DND-41 (cell line): ENCODE data around the gene STAP2.

Experiments
- ATAC-seq: fragments of 200-7000 bp; cut with Tn5 transposase; 3 replicates; pipeline ENCODE4 v1.9.1; 2021; ENCODE audit warnings: low read depth; ENCODE audit not compliant: insufficient read depth
- DNase-seq: peaks from one replicate; pipeline ENCODE4 v3.0.0-alpha.2; 2020
- H2AFZ ChIP-seq: 2 replicates; pipeline ENCODE4 v1.6.0; 2012; ENCODE audit warnings: low read depth, low read length
- H3K27ac ChIP-seq: 2 replicates; pipeline ENCODE4 v1.5.1; 2012; ENCODE audit warnings: low read length, inconsistent platforms
- H3K27me3 ChIP-seq: fragments of 200-600 bp; sonication (generic); 2 replicates; pipeline ENCODE4 v1.6.0; 2012; ENCODE audit warnings: low read length, mild to moderate bottlenecking, inconsistent platforms; ENCODE audit not compliant: insufficient read depth, poor library complexity
- H3K36me3 ChIP-seq: 2 replicates; pipeline ENCODE4 v1.5.1; 2012; ENCODE audit warnings: low read length, inconsistent platforms; ENCODE audit not compliant: insufficient read depth
- H3K4me1 ChIP-seq: 2 replicates; pipeline ENCODE4 v1.5.1; 2012; ENCODE audit warnings: mild to moderate bottlenecking, low read length; ENCODE audit not compliant: insufficient read depth
- H3K4me2 ChIP-seq: 2 replicates; pipeline ENCODE4 v1.6.0; 2012; ENCODE audit warnings: mild to moderate bottlenecking, moderate library complexity, low read length, inconsistent platforms; ENCODE audit not compliant: insufficient read depth
- H3K4me3 ChIP-seq, 2 experiments: fragments of 200-600 bp in 1 of 2; shearing (Covaris generic) in 1 of 2; 2 replicates each; pipeline ENCODE4 v1.5.1; 2012 to 2016; ENCODE audit warnings: inconsistent platforms in 2 of 2, low read length in 2 of 2, mild to moderate bottlenecking in 2 of 2, low read depth in 1 of 2, moderate library complexity in 1 of 2
- H3K79me2 ChIP-seq: 2 replicates; pipeline ENCODE4 v1.6.0; 2012; ENCODE audit warnings: low read length, inconsistent platforms; ENCODE audit not compliant: insufficient read depth
- H3K9ac ChIP-seq: 2 replicates; pipeline ENCODE4 v1.6.0; 2012; ENCODE audit warnings: low read depth, mild to moderate bottlenecking, inconsistent platforms, low read length, moderate library complexity
- H3K9me3 ChIP-seq: 2 replicates; pipeline ENCODE4 v1.5.1; 2012; ENCODE audit warnings: low read length, moderate library complexity, mild to moderate bottlenecking, inconsistent platforms; ENCODE audit not compliant: insufficient read depth, severe bottlenecking
- H4K20me1 ChIP-seq: 2 replicates; pipeline ENCODE4 v1.6.0; 2012; ENCODE audit warnings: low read length; ENCODE audit not compliant: insufficient read depth
- CTCF ChIP-seq: IDR thresholded peaks from 2 replicates; pipeline ENCODE4 v1.5.1; 2012; ENCODE audit warnings: borderline replicate concordance, low read length, moderate library complexity, mild to moderate bottlenecking; ENCODE audit not compliant: poor library complexity, severe bottlenecking; ENCODE audit errors: extremely low read depth
- EZH2 ChIP-seq: IDR thresholded peaks from 3 replicates; pipeline ENCODE4 v1.6.1; 2012; ENCODE audit warnings: borderline replicate concordance, low read depth, mild to moderate bottlenecking, moderate library complexity, low read length, inconsistent platforms; ENCODE audit not compliant: severe bottlenecking

STAP2 gene

GRCh38 chr19:4361152-4362046 lies 22.8 kb upstream of the STAP2 start:
- Histone ChIP-seq H3K4me3 (no peak overlapping the region), H4K20me1 (peaks cover 29% of the 10 kb centered on the region), H3K36me3 (peaks cover 87% of the 10 kb centered on the region), H3K27ac (no peak overlapping the region), H2AFZ (no peak overlapping the region), H3K4me1 (no peaks in the 10 kb centered on the region), H3K4me2 (no peak overlapping the region), H3K79me2 (no peaks in the 10 kb centered on the region), H3K9ac (no peak overlapping the region), H3K27me3 (no peaks in the 10 kb centered on the region), H3K9me3 (no peaks in the 10 kb centered on the region)
- ATAC-seq (no peak), DNase-seq (no peak)
- TF ChIP-seq CTCF (no peak), EZH2 (no peak)

- no peaks in the 10 kb centered on the region for H3K79me2 ChIP-seq
- peaks cover 84% of the 10 kb centered on the region for H3K36me3 ChIP-seq
- peaks cover 24% of the 10 kb centered on the region for H4K20me1 ChIP-seq
- no peaks in the 10 kb centered on the region for H3K27me3 ChIP-seq
- H3K27ac ChIP-seq, result no peak overlapping the region
- no peaks in the 10 kb centered on the region for H3K4me1 ChIP-seq
- ATAC-seq (no peak), DNase-seq (no peak)
- no peaks in the 10 kb centered on the region for H3K9me3 ChIP-seq
- TF ChIP-seq CTCF, result no peak
- no peak for TF ChIP-seq EZH2
- H3K4me2 ChIP-seq, result no peak overlapping the region
- H2AFZ ChIP-seq, result no peak overlapping the region
- H3K4me3 ChIP-seq, result no peak overlapping the region
- H3K9ac ChIP-seq, result no peak overlapping the region
These were observed 22.1 kb upstream of the STAP2 start for GRCh38 chr19:4360641-4361151.

GRCh38 chr19:4360081-4360569 lies 21.5 kb upstream of the STAP2 start:
- Histone ChIP-seq H3K9ac (no peak overlapping the region), H3K9me3 (no peaks in the 10 kb centered on the region), H3K36me3 (peaks cover 78% of the 10 kb centered on the region), H3K79me2 (no peaks in the 10 kb centered on the region), H2AFZ (no peak overlapping the region), H3K4me2 (no peak overlapping the region), H3K27me3 (no peaks in the 10 kb centered on the region), H3K27ac (no peak overlapping the region), H3K4me3 (no peak overlapping the region), H4K20me1 (peaks cover 18% of the 10 kb centered on the region), H3K4me1 (no peaks in the 10 kb centered on the region)
- no peak for TF ChIP-seq EZH2
- TF ChIP-seq CTCF, result no peak
- DNase-seq (no peak), ATAC-seq (no peak)
